Neural crest cell (in vitro differentiated cells): Measurements from ENCODE around the gene C7orf25. TPM values are rescaled to one million over a fixed set of nuclear protein-coding genes. Genes with fewer than 3 reads are reported as not detected.

Experiments
- DNase-seq: peaks from one replicate; pipeline ENCODE4 v3.0.0; 2021; ENCODE audit warnings: low read depth, mixed read lengths, low spot score
- H3K27ac Mint-ChIP-seq: one replicate; pipeline ENCODE4 v1.8.0; 2021; ENCODE audit warnings: mild to moderate bottlenecking, mixed read lengths; ENCODE audit not compliant: unreplicated experiment
- H3K27me3 Mint-ChIP-seq: 2 replicates; pipeline ENCODE4 v1.8.0; 2021; ENCODE audit warnings: low read depth, mild to moderate bottlenecking, mixed read lengths
- H3K36me3 Mint-ChIP-seq: 2 replicates; pipeline ENCODE4 v1.8.0; 2021; ENCODE audit warnings: low read depth, mild to moderate bottlenecking, mixed read lengths
- H3K4me1 Mint-ChIP-seq: 2 replicates; pipeline ENCODE4 v1.8.0; 2021; ENCODE audit warnings: mixed read lengths
- H3K4me3 Mint-ChIP-seq: one replicate; pipeline ENCODE4 v1.8.0; 2021; ENCODE audit warnings: mild to moderate bottlenecking, mixed read lengths
- H3K9me3 Mint-ChIP-seq: 2 replicates; pipeline ENCODE4 v1.8.0; 2021; ENCODE audit warnings: mixed read lengths
- long read RNA-seq: library from polyadenylated mRNA; unstranded; transcript quantifications from one replicate; pipeline ENCODE4 v2.0.0, GENCODE V29; 2020
- total RNA-seq: library from RNA; stranded (reverse); gene quantifications from 2 replicates; pipeline ENCODE4 v1.2.1, GENCODE V29; 2021
- TF ChIP-seq, protein P1 (sequence below): fragments of 200-600 bp; sonication (generic); conservative IDR thresholded peaks from 2 replicates; pipeline ENCODE4 v1.5.0; 2021; ENCODE audit warnings: antibody characterized with exemption, mild to moderate bottlenecking

The C7orf25 gene
- total RNA-seq: 3.7 and 6.9 TPM in 2 replicates
- long read RNA-seq, transcript C7orf25-201 (2 exons, 2,451 nt): major isoform, 30 of 31 reads
- long read RNA-seq, partial matches to known transcripts: 0 of 31 reads
- long read RNA-seq, other reads (novel, unspliced or antisense): 0 of 31 reads

DNA sequence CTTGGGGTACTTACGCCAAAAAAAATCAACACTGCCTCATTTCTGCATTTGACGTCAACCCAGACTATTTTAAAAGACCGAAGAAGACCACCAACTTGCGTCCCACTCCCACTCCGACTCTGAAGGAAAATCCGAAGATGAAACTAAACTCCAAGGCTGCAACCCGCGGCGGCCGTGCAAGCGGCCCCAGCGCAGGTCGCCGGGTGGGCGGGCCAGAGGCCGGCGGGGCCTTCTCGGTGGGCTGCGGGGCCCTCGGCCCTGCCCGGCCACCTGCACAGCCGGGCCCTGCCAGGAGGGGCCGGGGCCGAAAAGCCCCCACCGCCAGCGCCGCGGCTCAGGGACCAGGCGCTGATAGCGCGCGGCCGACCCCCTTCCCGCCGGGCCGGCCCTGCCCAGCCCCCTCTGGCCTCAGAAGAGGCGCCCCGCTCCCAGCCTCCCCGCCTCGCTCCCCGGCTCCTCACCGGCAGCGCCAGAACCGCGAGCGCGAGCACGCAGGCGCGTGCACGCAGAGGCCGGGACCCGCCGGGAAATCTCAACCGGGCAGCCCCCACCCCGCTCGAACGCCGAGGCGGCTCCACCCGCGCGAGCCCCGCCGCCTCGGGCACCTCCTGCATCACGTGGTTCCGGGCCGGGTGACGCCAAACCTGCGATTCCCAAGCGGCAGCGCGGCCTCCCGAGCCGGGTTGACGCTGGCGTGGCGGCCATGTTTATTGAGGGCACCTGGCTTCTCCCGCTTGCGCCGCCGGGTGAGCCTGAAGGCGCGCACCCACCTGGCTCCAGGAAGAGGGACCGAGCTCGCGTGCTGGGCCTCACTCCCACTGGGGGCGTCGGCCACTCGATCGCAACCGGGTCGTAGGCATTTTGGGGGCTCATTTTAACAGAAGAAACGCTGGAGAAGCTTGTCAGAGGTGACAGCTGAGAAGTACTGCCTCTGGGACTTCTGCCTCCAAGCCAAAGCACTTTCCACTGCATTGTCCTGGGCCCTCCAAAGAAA, at the start of gene C7orf25:
TSS of gene C7orf25 (minus strand) at position 617 of the 994 bp plus-strand sequence. CDS start 1,170 bp downstream, outside the sequence.
- no peaks in the 10 kb centered on the region for H3K27me3 Mint-ChIP-seq
- H3K27ac Mint-ChIP-seq: peak within 1 kb of the TSS; percentile 94
- H3K36me3 Mint-ChIP-seq: peaks cover 7% of the 10 kb centered on the region
- no peaks in the 10 kb centered on the region for H3K9me3 Mint-ChIP-seq
- DNase-seq: peak; percentile 95
- H3K4me1 Mint-ChIP-seq: peaks cover 24% of the 10 kb centered on the region
- H3K4me3 Mint-ChIP-seq: peak within 1 kb of the TSS; percentile 94
- TF ChIP-seq, protein P1, sequence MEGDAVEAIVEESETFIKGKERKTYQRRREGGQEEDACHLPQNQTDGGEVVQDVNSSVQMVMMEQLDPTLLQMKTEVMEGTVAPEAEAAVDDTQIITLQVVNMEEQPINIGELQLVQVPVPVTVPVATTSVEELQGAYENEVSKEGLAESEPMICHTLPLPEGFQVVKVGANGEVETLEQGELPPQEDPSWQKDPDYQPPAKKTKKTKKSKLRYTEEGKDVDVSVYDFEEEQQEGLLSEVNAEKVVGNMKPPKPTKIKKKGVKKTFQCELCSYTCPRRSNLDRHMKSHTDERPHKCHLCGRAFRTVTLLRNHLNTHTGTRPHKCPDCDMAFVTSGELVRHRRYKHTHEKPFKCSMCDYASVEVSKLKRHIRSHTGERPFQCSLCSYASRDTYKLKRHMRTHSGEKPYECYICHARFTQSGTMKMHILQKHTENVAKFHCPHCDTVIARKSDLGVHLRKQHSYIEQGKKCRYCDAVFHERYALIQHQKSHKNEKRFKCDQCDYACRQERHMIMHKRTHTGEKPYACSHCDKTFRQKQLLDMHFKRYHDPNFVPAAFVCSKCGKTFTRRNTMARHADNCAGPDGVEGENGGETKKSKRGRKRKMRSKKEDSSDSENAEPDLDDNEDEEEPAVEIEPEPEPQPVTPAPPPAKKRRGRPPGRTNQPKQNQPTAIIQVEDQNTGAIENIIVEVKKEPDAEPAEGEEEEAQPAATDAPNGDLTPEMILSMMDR: no peak

DNA sequence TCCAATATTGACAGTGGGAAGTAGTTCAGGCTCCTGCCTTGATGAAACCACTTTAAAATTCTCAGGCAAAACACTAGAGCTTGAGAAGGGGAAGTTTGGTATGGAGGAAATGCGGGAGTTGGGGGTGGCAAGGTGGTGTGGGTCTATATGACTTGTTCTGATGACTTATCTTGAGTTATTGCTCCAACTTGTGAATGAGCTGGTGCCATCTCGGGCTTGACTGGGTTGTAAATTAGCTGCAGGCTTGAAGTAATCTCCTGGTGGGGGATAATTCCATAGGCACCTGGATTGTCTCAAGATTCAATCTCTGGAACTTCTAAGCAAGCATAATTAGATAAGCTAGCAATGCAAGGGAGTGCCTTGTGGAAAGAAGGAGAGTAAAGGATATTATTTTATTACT, 49.3 kb upstream of the C7orf25 start:
- TF ChIP-seq, protein P1: no peak
- DNase-seq: no peak
- Mint-ChIP-seq H3K9me3 (peaks cover 9% of the 10 kb centered on the region), H3K36me3 (peaks cover 7% of the 10 kb centered on the region), H3K4me1 (no peaks in the 10 kb centered on the region), H3K4me3 (no peak overlapping the region), H3K27me3 (peaks cover 4% of the 10 kb centered on the region), H3K27ac (no peak overlapping the region)

DNA sequence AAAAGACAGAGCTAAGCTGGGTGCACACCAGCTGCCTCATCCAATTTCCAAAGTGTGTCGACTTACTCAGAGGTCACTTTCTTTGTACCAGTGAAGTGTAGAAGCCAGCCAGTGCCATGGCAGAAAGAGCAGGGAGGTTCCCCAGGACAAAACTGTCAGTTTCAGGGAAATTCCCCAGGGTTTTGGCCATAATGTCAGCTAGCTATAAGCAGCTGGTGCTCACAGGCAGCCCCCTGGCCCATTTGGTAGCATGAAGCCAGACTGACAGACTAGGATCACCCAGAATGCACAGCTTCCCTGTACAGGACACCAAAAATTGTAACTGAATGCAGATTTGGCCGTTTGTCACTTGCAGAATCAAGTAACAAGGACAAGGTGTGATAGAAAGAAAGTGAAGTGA, 48.9 kb upstream of the C7orf25 start:
- TF ChIP-seq, protein P1: no peak
- Mint-ChIP-seq H3K36me3 (peaks cover 7% of the 10 kb centered on the region), H3K4me3 (no peak overlapping the region), H3K9me3 (peaks cover 9% of the 10 kb centered on the region), H3K4me1 (no peaks in the 10 kb centered on the region), H3K27me3 (peaks cover 4% of the 10 kb centered on the region), H3K27ac (no peak overlapping the region)
- no peak for DNase-seq

DNA sequence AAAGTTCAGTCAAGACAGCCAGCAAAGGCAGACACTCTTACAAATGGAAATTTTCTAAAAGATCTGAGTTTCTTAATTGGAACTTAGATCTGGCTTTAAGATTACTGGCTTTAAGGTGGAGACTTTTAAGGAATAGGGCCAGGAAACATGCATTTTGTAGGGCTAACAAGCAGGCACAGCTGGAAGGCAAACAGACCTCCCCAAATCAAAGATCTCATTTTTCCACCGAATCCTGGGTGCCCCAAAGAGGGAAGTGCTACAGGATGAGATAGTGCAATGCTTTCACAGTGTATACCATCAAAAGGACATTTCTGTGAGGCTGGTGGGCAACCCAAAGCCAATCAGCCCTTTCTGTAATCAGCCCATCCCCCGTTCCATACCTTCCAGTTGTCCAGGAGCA, 47.7 kb upstream of the C7orf25 start:
- Mint-ChIP-seq H3K27me3 (no peaks in the 10 kb centered on the region), H3K36me3 (peaks cover 7% of the 10 kb centered on the region), H3K4me3 (no peak overlapping the region), H3K4me1 (no peaks in the 10 kb centered on the region), H3K9me3 (peaks cover 13% of the 10 kb centered on the region), H3K27ac (no peak overlapping the region)
- DNase-seq: no peak
- TF ChIP-seq, protein P1: no peak

DNA sequence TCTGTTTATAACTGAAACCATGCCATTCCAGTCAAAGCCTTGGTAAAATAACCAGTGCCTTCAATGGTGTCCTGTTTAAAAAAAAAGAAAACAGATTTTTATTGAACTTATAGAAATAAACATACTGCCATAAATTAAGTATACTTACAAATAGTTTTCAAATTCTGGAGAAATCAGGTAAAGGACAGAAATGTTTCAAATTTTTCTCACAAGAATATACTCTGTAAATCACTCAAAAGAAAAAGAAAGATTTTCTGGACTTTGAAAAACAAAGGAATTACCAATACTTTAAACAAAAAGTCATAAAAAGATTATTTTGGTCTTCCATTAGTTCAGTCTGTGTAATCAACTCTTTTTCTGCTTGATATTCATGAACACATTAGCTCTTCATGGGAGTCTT, 44.2 kb upstream of the C7orf25 start:
- Mint-ChIP-seq H3K4me1 (no peaks in the 10 kb centered on the region), H3K36me3 (peaks cover 7% of the 10 kb centered on the region), H3K4me3 (no peak overlapping the region), H3K9me3 (peaks cover 9% of the 10 kb centered on the region), H3K27ac (no peak overlapping the region), H3K27me3 (no peaks in the 10 kb centered on the region)
- TF ChIP-seq, protein P1: no peak
- DNase-seq: no peak
